B cell (primary cell): ENCODE data around the gene CD164.

Experiments used
- EZH2 ChIP-seq: IDR thresholded peaks from 2 replicates; pipeline ENCODE4 v1.6.1; 2012; ENCODE audit warnings: borderline replicate concordance, low read depth, mild to moderate bottlenecking, moderate library complexity, low read length; ENCODE audit not compliant: insufficient read depth, poor library complexity, severe bottlenecking
- TF ChIP-seq, protein P1 (sequence below): fragments of 200-600 bp; IDR thresholded peaks from one replicate; pipeline ENCODE4 v1.8.0; 2022; ENCODE audit warnings: antibody characterized with exemption, mild to moderate bottlenecking

DNA sequence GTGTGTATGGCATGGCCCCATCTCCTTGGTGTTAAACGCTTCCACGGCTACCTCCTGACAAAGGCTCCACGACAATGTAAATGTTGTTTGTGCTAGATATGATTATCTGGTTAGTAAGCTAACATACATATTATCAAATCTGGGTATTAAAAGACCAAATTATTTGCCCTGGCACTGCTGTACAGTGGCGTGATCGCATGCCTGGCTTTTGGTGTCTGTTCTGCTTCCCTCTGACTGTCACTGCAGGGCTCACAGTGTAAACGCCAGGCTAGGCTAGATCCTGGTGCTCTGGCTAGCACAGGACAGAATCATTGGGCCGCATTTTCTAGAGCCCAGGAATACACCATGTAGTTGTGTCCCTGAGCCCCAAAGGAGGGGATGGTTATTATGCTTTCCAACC is 38.7 kb downstream of the CD164 start:
- TF ChIP-seq, protein P1, sequence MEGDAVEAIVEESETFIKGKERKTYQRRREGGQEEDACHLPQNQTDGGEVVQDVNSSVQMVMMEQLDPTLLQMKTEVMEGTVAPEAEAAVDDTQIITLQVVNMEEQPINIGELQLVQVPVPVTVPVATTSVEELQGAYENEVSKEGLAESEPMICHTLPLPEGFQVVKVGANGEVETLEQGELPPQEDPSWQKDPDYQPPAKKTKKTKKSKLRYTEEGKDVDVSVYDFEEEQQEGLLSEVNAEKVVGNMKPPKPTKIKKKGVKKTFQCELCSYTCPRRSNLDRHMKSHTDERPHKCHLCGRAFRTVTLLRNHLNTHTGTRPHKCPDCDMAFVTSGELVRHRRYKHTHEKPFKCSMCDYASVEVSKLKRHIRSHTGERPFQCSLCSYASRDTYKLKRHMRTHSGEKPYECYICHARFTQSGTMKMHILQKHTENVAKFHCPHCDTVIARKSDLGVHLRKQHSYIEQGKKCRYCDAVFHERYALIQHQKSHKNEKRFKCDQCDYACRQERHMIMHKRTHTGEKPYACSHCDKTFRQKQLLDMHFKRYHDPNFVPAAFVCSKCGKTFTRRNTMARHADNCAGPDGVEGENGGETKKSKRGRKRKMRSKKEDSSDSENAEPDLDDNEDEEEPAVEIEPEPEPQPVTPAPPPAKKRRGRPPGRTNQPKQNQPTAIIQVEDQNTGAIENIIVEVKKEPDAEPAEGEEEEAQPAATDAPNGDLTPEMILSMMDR, result no peak
- TF ChIP-seq EZH2, result no peak
